DOHH2 (cell line): ENCODE results near the gene MAPK13.
A peak's percentile ranks its signal among the peaks of the same experiment; 100 is the strongest.
"Not testable (repeated sequence)": the region's sequence is repeated elsewhere in the genome, so short reads cannot be mapped to it uniquely, and the experiment has no call there.

Experiments used
- H3F3A ChIP-seq: fragments of 200-600 bp; sonication (generic), shearing (Covaris generic); 2 replicates; pipeline ENCODE4 v1.6.0; 2016; ENCODE audit warnings: antibody characterized with exemption, mild to moderate bottlenecking; ENCODE audit not compliant: control insufficient read depth, insufficient read depth
- H3K27ac ChIP-seq: fragments of 200-600 bp; sonication (generic); 2 replicates; pipeline ENCODE4 v1.5.1; 2014; ENCODE audit warnings: low read depth, mild to moderate bottlenecking, low read length, moderate library complexity
- H3K27me3 ChIP-seq: fragments of 200-600 bp; sonication (generic); 2 replicates; pipeline ENCODE4 v1.6.1; 2014; ENCODE audit warnings: mild to moderate bottlenecking, low read length, mixed read lengths; ENCODE audit not compliant: control insufficient read depth
- H3K36me3 ChIP-seq: fragments of 200-600 bp; sonication (generic); 2 replicates; pipeline ENCODE4 v1.6.1; 2014; ENCODE audit warnings: mild to moderate bottlenecking, low read length, moderate library complexity, mixed read lengths; ENCODE audit not compliant: control insufficient read depth
- H3K4me1 ChIP-seq: fragments of 200-600 bp; sonication (generic); 2 replicates; pipeline ENCODE4 v1.6.1; 2014; ENCODE audit warnings: mild to moderate bottlenecking, low read length, mixed read lengths; ENCODE audit not compliant: control insufficient read depth
- H3K4me2 ChIP-seq: fragments of 200-600 bp; sonication (generic); 2 replicates; pipeline ENCODE4 v1.6.0; 2014; ENCODE audit warnings: mild to moderate bottlenecking, low read length, moderate library complexity
- H3K4me3 ChIP-seq: fragments of 200-600 bp; sonication (generic); 2 replicates; pipeline ENCODE4 v1.5.1; 2014; ENCODE audit warnings: mild to moderate bottlenecking, low read length, mixed read lengths
- H3K79me2 ChIP-seq: fragments of 200-600 bp; sonication (generic); 2 replicates; pipeline ENCODE4 v1.6.1; 2014; ENCODE audit warnings: mild to moderate bottlenecking, low read length, mixed read lengths; ENCODE audit not compliant: control insufficient read depth
- H3K9me2 ChIP-seq: fragments of 200-600 bp; sonication (generic); replicated peaks from 2 replicates; pipeline ENCODE4 v1.6.1; 2014; ENCODE audit warnings: mild to moderate bottlenecking, low read length, mixed read lengths; ENCODE audit not compliant: control insufficient read depth
- H3K9me3 ChIP-seq: fragments of 200-600 bp; sonication (generic); 2 replicates; pipeline ENCODE4 v1.6.1; 2014; ENCODE audit warnings: antibody characterized with exemption, low read length, mixed read lengths; ENCODE audit not compliant: control insufficient read depth, insufficient read depth
- H4K20me1 ChIP-seq: fragments of 200-600 bp; sonication (generic); 2 replicates; pipeline ENCODE4 v1.6.0; 2014; ENCODE audit warnings: low read depth, mild to moderate bottlenecking, antibody characterized with exemption, low read length, moderate library complexity; ENCODE audit not compliant: control insufficient read depth, insufficient read depth
- EZH2phosphoT487 ChIP-seq: fragments of 200-600 bp; sonication (generic); IDR thresholded peaks from 2 replicates; pipeline ENCODE4 v1.6.1; 2017; ENCODE audit warnings: borderline replicate concordance, mild to moderate bottlenecking, antibody characterized with exemption, low read length, moderate library complexity, mixed read lengths
- TF ChIP-seq, protein P1 (sequence below): fragments of 200-600 bp; sonication (generic); IDR thresholded peaks from one replicate; pipeline ENCODE4 v1.5.1; 2014; ENCODE audit warnings: antibody characterized with exemption, mild to moderate bottlenecking, low read depth, low read length; ENCODE audit not compliant: poor library complexity, severe bottlenecking

The MAPK13 gene

DNA sequence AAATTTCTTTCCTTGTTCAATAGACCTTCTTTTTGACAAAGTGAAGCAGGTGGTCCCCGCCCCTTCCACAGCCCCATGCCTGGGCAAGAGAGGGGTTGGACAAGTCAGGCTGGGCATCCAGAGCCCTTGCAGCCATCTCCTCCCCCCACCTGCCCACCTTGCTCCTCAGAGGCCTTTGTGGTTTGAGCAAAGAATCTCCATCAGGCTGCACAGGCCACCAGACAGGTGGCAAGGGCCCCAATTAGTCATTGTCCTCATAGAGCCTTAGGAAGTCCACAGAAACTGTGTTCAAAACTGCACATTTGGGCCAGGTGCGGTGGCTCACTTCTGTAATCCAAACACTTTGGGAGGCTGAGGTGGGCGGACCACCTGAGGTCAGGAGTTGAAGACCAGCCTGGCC, 1.5 kb upstream of the MAPK13 start:
- H3F3A ChIP-seq: peaks cover 3% of the 10 kb centered on the region
- H3K9me2 ChIP-seq: no peaks in the 10 kb centered on the region
- peaks cover 3% of the 10 kb centered on the region; the same call in 1 of the 2 replicates for H3K36me3 ChIP-seq
- no peaks in the 10 kb centered on the region for H3K27me3 ChIP-seq
- H3K27ac ChIP-seq: no peak overlapping the region
- H3K4me3 ChIP-seq: no peak overlapping the region
- no peaks in the 10 kb centered on the region for H3K9me3 ChIP-seq
- H3K79me2 ChIP-seq: peaks cover 6% of the 10 kb centered on the region; the same call in 1 of the 2 replicates
- peaks cover 52% of the 10 kb centered on the region for H3K4me1 ChIP-seq
- H3K4me2 ChIP-seq: no peak overlapping the region
- TF ChIP-seq, protein P1, sequence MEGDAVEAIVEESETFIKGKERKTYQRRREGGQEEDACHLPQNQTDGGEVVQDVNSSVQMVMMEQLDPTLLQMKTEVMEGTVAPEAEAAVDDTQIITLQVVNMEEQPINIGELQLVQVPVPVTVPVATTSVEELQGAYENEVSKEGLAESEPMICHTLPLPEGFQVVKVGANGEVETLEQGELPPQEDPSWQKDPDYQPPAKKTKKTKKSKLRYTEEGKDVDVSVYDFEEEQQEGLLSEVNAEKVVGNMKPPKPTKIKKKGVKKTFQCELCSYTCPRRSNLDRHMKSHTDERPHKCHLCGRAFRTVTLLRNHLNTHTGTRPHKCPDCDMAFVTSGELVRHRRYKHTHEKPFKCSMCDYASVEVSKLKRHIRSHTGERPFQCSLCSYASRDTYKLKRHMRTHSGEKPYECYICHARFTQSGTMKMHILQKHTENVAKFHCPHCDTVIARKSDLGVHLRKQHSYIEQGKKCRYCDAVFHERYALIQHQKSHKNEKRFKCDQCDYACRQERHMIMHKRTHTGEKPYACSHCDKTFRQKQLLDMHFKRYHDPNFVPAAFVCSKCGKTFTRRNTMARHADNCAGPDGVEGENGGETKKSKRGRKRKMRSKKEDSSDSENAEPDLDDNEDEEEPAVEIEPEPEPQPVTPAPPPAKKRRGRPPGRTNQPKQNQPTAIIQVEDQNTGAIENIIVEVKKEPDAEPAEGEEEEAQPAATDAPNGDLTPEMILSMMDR: no peak
- TF ChIP-seq EZH2phosphoT487: no peak
- no peaks in the 10 kb centered on the region for H4K20me1 ChIP-seq

DNA sequence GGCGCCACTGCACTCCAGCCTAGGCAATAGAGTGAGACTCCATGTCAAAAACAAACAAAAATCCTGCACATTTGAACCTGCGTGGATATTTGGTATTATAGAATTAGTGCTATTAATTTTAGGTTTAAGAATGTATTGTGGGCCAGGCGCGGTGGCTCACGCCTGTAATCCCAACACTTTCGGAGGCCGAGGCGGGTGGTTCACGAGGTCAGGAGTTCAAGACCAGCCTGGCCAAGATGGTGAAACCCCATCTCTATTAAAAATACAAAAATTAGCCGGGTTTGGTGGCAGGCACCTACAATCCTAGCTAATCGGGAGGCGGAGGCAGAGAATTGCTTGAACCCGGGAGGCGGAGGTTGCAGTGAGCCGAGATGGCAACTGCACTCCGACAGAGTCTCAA, 979 bp upstream of the MAPK13 start:
- H3K27me3 ChIP-seq, H3K36me3 ChIP-seq, H3K79me2 ChIP-seq, H3K9me2 ChIP-seq, H4K20me1 ChIP-seq, H3K4me3 ChIP-seq, H3K9me3 ChIP-seq, H3K27ac ChIP-seq, H3K4me2 ChIP-seq, H3F3A ChIP-seq: not testable (repeated sequence)
- peaks cover 48% of the 10 kb centered on the region for H3K4me1 ChIP-seq

DNA sequence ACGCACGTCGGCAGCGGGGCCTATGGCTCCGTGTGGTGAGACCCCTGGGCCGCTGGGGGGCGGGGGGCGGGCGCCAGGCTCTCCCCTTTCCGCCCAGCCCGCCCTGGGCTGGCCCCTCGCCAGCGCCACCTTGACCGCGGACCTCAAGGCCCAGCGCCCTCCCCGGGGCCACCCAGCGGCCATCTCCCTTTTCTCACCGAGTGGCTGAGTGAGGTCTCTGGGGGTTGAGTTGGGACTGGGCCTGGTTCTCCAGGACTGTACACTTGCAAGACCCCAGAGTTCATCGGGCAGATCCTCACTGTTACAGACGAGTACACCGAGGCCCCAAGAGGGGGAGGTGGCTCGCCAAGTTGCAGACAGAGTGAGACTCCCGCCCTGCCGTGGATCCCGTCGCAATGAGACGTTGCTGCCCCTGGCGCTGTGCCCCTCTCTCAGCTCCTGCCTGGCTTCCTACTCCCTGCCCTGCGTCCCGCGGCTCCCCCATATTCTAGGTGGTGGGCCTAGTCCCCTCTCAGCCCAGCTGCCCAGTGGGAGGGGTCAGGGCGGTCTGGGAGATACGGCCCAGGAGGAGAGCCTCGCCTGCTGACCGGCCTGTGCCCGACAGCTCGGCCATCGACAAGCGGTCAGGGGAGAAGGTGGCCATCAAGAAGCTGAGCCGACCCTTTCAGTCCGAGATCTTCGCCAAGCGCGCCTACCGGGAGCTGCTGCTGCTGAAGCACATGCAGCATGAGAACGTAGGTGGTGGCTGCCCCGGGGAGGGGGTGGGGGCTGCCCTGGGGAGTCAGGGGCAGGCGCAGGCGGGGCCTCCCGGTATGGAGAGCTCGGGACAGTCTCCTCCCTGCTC, 576 bp downstream of the MAPK13 start:
- Histone ChIP-seq H3K27ac (peak overlapping the region; percentile 64), H3K4me2 (peak overlapping the region; percentile 93), H4K20me1 (no peaks in the 10 kb centered on the region), H3K27me3 (no peaks in the 10 kb centered on the region), H3K4me1 (peaks cover 53% of the 10 kb centered on the region), H3F3A (peaks cover 3% of the 10 kb centered on the region), H3K4me3 (peak overlapping the region; percentile 84), H3K9me2 (no peaks in the 10 kb centered on the region), H3K36me3 (peaks cover 8% of the 10 kb centered on the region), H3K79me2 (peaks cover 6% of the 10 kb centered on the region; the same call in 1 of the 2 replicates), H3K9me3 (no peaks in the 10 kb centered on the region)
- no peak for TF ChIP-seq EZH2phosphoT487
- TF ChIP-seq, protein P1: peak; percentile 53

DNA sequence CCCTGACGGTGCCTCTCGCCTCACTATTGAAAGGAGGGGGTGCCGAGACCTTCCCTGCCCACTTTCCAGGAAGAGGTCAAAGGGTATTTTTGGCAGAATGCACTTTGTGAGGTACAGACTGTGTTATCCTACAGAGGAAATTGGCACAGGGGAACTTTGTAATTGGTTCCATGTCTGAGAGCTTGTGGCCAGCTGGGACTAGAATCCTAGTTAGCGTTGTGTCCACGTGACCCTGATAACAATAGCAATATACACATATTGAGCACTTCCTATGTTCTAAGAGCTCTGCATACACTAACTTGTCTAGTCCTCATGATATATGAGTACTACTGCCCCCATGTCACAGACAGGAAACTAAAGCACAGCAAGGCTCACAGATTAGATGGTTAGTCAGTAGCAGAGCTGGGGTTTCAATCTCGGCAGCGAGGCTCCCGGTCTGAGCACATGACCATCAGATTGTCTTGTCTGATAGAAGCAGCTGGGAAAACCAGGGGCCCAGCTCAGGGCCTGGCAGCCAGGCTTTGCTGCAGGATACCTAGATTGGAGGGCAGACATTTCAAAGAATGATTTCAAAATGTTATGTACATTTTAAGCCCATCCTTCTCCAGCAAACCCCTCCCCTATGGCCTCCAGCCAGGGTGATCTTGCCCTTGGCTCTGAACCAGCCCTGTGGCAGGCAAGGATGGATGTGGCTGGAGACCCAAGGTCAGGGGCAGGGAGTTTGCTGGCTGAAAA, 1.4 kb downstream of the MAPK13 start:
- peaks cover 16% of the 10 kb centered on the region for H3K36me3 ChIP-seq
- no peaks in the 10 kb centered on the region for H3K9me3 ChIP-seq
- peaks cover 6% of the 10 kb centered on the region; the same call in 1 of the 2 replicates for H3K79me2 ChIP-seq
- H3K27ac ChIP-seq: peak overlapping the region; percentile 64
- no peaks in the 10 kb centered on the region for H3K27me3 ChIP-seq
- peak overlapping the region; percentile 93 for H3K4me2 ChIP-seq
- H3F3A ChIP-seq: peaks cover 3% of the 10 kb centered on the region
- H3K4me1 ChIP-seq: peaks cover 55% of the 10 kb centered on the region
- H3K4me3 ChIP-seq: peak overlapping the region; percentile 84
- no peaks in the 10 kb centered on the region for H4K20me1 ChIP-seq
- no peaks in the 10 kb centered on the region for H3K9me2 ChIP-seq
- TF ChIP-seq, protein P1: peak; percentile 28
- no peak for TF ChIP-seq EZH2phosphoT487
